NCI-H146 (cell line): ENCODE measurements around the gene RAB40C.

Source experiments
- DNase-seq: peaks from one replicate; lab custom pipeline; 2025; lab: John Stamatoyannopoulos, UW

Gene RAB40C

DNA sequence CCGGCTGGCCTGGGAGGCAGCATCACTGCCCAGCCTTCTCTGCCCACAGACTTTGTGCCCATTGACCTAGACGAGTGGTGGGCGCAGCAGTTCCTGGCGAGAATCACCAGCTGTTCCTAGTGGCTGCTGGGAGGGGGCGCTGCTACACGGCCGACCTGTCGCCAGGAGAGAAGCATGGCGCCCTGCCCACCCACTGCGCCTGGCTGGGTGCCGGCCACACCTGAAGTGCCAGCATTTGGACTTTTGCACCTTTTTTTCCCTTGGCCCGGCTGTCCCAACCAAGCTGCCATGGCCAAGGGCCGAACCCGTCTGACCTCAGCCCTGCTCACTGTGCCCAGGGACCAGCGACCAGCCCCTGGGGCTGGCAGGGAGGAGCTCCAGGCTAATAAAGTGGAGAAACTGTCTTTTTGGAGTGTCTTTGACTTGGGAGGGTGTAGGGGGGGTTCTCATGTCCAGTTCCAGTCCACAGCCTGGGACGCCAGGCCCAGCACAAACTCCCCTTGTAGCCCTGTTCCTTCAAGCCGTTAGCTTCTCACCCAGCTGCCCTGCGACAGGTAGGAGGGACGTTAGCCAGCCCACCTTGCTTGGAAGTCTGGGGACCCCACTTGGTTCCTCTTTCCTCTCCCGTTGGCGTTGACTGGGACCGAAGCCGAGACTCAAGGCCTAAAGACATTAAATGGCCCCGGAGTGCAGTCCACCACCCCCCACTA, 58.4 kb downstream of the RAB40C start:
- DNase-seq = peak; percentile 51

DNA sequence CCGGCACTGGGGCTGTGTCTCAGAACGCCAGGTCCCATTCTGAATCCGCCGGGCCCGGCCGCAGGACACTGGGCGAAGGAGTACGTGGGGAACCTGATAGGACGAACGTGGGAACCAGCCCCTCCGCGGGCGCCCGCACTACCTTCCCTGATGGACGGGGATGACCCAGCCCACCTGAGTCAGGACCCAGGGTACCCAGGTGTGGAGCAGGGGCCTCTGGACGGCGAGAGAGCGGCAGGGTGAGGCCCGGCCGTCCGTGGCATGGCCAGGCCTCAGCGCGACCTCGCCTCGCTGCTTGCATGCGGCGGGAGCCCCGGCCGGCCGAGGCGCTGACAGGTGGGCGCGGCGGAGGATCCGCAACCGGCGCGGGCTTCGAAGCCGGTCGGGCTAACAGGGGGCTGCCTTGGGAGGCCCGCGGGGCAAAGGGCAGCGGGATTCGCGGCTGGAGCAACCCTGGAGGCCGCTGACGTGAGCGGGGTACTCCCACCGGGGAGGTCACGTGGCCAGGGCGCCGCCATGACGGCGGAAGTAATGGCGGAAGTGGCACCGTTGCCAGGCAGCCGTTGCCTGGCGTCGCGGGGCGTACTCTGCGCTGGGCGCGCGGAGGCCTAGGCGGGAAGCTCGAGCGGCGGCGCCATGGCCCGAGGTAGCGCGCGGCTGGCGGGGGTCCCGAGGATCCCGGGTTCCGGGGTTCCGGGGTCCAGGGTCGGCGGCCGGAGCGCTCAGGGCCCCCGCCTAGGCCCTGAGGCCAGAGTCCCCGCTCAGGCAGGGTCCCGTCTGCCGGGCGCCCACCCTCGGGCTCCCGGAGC, 59.1 kb downstream of the RAB40C start, which contains the start of gene WDR90:
Gene WDR90 (plus strand): TSS at position 585 of the 809 bp plus-strand sequence. CDS start 52 bp downstream, at position 637.
- DNase-seq = peak; percentile 94

DNA sequence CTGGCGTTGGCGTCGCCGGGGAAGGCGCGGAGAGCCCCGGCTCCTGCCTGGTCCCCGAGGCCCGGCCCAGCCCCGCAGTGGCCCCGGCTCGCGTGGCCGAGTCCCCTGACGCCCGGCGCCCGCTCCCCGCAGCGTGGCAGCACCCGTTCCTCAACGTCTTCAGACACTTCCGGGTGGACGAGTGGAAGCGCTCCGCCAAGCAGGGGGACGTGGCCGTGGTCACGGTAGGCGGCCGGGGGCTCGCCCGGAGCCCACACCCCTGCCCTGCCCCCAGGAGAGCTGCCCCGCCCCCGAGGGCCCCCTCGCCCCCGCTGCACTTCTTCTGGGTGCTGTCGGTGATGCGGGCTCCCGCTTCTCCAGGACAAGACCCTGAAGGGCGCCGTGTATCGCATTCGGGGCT, 59.8 kb downstream of the RAB40C start:
- DNase-seq = peak; percentile 37

DNA sequence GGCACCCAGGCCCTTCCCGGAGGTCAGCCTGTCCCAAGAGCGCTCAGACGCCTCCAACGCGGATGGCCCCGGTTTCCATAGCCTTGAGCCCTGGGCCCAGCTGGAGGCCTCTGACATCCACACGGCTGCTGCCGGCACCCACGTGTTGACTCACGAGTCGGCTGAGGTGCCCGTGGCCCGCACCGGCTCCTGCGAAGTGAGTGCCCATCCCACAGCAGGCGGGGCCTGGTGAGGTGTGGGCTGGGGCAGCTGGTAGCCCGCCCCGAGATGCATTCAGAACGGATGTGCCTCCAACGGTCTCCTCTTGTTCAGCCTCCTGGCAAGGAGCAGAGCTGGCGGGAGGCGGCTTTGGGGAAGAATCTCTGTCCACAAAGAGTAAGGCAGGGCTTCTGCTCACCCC, 62.0 kb downstream of the RAB40C start:
- DNase-seq = no peak

DNA sequence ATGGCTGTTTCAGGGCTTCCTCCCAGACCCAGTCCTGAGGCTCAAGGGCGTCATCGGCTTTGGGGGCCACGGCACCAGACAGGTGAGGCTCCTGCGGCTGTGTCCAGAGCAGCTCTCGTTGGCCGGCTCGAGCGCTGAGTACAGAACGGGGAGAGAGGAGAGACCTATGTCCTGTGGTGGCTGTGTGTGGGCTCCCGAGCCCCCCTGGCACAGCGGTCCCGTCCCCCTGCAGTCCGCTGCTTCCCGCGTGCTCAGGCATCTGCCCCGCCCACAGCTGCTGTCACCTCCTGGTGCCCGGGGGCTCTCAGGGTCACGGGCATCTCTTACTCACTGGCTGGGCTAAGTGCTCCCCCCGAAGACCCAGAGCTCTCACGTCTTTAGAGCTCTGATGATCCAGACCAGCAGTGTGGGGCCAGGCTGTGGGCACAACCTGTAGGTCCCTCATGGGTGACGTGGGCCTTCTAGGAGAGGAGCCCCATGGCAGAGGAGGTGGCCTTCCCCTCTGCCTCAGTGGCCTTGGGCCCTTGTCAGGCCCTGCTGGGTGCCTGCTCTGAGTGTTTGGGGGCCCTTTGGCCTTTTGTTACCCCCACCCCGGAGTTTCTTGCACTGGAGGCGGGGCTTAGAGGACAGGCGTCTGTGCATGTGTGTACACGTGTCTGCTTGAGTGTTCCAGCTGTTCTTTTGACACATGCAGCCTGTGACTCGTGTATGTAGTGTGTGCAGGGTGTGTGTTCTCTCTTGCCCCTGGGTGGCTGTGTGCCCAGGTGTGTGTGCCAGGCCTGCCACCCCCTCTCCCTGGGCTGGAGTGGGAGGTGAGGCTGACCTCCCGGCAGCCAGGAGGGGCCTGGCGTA, 62.8 kb downstream of the RAB40C start:
- no peak for DNase-seq

DNA sequence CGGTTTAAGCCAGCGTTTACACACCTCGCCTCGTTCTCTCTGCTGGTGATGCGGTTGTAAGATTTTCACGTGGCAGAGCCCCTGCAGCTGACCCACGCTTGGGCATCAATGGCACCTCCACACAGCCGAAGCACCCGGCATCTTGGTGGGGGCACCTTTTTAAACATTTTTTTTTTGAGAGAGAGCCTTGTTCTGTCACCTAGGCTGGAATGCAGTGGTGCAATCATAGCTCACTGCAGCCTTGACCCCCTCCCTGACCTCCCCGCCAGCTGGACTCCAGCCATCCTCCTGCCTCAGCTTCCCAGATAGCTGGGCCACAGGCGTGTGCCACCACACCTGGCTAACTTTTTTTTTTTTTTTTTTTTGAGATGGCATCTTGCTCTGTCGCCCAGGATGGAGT, 64.2 kb downstream of the RAB40C start:
- no peak for DNase-seq

DNA sequence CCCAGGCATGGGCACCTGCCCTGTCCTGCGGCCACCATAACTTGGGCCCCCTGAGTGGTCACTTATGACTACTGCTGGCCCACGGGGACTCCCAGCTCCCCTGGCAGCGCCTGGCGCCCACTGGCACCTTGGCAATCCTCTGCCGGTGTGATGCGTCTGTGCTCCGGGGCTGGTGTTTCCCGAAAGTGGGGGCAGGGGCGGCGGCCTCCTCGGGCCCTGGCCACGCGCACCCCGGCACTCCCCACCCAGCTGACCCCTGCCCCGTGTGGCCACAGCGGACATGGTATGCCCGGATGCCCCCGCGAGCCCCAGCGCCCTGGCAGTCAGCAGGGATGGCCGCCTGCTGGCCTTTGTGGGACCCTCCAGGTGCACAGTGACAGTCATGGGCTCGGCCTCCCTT, 67.6 kb downstream of the RAB40C start:
- no peak for DNase-seq

DNA sequence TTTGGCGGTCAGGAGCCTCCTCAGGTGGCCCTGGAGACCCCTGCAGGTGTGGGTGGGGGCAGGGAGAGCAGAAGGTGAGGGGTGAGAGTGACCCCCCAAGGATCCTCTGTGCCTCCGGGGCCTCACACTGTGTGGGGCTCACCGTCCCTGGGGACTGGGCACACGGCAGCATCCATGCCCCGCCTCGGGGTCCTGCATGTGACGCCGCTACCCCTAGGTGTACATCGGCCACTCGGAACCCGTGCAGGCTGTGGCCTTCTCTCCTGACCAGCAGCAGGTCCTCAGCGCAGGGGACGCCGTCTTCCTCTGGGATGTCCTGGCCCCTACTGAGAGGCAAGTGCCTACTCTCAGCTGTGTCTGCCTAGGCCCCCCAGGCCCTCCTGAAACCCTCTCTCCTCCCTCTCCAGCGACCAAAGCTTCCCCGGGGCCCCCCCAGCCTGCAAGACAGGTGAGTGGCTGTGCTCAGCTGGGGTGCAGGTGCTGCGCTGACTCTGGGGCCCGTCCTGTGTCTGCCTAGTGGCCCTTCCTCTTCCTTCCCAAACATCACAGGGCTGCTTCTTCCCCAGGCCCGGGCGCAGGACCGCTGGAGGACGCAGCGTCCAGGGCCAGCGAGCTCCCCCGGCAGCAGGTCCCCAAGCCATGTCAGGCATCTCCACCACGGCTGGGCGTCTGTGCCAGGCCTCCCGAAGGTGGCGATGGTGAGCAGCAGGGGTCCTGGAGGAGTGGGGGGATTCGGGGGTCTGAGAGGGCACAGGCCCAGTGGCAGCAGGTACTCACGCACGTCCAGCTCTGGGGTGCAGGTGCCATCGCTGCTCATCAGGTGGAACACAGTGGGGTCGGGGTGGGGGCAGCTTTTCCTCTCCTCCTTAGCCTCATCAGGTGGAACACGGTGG, 69.1 kb downstream of the RAB40C start:
- no peak for DNase-seq

DNA sequence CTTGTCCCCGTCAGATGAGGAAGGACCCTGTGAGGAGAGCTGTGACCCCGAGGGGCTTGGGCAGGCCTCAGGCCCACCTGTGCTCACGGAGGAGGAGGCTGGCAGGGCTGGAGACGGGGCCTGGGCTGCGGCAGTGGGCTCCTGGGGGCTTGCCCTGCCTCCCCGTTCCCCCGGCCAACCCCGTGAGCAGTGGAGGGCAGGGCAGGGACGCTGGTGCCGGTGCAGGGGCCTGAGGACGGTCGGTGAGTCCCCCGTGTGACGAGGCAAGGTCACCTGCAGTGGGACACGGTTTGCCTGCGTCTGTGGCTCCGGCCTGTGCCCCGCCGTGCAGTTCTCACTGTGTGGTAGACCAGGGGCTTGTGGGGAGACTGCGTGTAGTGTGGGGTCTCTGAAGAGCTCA, 69.8 kb downstream of the RAB40C start:
- no peak for DNase-seq

DNA sequence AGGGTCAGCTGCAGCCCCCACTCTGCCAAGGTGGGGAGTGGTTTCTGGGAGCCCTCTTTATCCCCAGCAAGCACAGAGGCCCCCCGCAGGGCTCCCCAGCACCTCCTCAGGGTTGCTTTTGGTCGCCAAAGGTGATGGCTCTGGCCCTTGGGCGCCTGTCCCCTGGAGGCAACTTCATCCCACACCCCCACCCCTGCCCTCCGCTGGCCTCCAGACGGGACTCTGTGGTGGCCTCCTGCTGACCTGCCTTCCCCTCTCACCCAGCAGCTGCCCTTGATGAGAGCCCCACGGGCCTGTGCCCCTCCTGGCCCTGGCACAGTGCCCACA, 70.2 kb downstream of the RAB40C start:
- no peak for DNase-seq

DNA sequence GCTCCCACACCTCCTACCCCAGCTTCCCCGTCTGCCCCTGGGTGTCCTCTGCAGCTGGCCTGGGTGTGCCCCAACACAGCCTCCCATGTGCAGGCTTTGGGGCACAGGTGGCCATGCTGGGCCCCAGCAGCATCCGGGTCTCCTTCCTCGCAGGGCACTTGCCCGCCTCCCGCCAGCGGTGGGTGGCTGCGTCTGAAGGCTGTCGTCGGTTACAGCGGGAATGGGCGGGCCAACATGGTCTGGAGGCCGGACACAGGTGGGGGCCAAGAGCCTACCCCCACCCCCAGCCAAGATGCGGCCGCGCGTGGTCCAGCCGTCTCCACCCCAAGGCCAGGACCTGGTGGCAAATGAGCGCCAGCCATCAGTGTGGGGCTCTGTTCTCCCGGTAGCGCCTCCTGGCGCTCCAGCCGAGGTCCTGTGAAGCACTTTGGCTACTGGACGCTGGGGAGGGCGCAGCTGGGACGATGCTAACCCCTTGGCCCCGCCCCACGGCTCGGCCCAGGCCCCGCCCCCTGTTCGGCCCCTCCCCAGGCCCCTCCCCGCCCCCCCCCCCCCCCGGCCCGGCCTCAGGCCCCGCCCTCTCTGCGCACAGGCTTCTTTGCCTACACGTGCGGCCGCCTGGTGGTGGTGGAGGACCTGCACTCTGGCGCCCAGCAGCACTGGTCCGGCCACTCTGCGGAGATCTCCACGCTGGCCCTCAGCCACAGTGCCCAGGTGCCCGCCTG, 70.8 kb downstream of the RAB40C start:
- DNase-seq = peak; percentile 31

DNA sequence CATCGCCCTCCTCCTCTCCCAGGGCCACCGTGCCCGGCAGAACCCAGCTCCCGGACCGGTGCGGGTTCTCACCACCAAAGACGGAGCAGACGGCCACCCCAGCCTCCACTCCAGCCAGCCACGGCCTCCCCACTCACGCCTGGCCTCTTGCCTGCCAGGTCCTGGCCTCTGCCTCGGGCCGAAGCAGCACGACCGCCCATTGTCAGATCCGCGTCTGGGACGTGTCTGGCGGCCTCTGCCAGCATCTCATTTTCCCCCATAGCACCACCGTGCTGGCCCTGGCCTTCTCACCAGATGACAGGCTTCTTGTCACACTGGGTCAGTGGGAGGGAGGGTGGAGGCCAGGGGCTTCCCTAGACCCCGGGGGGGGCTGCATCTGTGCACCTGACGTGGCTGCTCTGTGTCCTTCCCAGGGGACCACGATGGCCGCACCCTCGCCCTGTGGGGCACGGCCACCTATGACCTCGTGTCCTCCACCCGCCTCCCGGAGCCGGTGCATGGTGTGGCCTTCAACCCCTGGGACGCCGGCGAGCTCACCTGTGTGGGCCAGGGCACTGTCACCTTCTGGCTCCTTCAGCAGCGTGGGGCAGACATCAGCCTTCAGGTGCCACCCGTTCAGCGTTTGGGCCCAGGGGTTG, 71.4 kb downstream of the RAB40C start:
- DNase-seq = no peak

DNA sequence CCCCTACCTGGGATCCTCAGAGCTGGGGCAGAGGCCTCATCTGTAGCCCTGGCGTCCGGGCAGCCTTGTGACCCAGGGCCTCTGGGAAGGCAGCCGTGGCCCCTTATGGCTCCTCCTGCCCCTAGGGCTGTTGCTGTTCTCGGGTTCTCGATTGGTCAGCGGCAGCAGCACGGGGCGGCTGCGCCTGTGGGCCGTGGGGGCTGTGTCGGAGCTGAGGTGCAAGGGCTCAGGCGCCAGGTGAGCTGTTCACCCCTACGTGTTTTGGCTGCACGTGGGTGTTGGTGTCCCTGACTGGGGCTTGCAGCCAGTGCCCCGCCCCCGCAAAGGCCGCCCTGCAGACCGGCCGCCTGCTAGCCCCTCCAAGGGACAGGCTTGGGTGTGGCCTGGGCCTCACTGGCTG, 72.2 kb downstream of the RAB40C start:
- DNase-seq = no peak

DNA sequence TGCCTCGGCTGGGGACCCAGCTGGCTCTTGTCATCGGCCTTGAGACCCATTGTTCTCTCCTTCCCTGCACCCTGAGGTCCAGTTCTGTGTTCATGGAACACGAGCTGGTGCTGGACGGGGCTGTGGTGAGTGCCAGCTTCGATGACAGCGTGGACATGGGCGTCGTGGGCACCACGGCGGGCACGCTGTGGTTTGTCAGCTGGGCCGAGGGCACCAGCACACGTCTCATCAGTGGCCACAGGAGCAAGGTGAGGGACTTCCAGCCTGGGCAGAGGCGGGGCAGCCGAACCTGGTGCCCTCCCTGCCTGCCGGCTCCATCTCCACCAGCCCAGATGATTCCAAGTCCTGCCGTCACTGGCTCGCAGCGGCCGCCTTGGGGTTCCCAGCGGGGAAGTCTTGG, 72.7 kb downstream of the RAB40C start:
- no peak for DNase-seq

DNA sequence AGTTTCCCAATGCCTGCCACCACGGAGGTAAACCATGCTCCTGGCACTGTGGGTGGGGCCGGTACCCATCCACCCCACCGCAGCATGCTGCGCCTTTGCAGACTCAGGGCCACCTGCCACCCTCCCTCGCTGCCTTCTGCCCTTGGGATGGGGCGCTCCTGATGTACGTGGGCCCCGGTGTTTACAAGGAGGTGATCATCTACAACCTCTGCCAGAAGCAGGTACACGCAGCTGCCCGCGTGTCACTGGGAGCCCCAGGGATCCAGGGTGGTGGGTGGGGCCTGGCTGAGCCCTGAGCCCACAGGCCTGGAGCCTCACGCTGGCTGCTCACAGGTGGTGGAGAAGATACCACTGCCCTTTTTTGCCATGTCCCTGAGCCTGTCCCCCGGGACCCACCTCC, 76.7 kb downstream of the RAB40C start:
- DNase-seq = no peak

DNA sequence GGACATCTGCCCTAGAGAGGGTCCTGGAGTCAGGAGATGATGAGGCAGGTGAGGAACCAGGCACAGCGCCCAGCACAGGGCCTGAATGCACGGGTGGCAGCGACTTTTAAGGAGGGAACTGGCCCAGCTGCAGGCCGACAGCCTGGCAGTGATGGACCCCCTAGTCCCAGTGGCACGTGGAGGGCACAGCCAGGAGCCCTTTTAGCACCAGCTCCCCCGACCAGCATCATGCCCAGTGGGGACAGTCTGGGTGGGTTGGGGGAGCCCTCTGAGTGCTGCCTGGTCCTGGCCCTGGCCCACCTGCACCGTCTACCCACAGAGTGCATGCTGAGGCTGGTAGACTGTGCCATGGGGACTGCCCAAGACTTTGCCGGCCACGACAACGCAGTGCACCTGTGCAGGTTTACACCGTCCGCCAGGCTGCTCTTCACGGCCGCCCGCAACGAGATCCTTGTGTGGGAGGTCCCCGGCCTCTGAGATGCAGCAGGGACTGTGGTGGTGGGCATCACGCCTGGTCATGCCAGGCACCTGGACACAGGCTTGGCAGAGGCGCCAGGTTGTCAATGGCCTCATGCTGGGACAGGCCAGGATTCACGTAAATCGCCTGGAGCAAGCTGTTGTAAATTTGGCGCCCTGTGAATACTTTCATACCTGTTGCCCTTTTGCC, 77.4 kb downstream of the RAB40C start:
- no peak for DNase-seq

DNA sequence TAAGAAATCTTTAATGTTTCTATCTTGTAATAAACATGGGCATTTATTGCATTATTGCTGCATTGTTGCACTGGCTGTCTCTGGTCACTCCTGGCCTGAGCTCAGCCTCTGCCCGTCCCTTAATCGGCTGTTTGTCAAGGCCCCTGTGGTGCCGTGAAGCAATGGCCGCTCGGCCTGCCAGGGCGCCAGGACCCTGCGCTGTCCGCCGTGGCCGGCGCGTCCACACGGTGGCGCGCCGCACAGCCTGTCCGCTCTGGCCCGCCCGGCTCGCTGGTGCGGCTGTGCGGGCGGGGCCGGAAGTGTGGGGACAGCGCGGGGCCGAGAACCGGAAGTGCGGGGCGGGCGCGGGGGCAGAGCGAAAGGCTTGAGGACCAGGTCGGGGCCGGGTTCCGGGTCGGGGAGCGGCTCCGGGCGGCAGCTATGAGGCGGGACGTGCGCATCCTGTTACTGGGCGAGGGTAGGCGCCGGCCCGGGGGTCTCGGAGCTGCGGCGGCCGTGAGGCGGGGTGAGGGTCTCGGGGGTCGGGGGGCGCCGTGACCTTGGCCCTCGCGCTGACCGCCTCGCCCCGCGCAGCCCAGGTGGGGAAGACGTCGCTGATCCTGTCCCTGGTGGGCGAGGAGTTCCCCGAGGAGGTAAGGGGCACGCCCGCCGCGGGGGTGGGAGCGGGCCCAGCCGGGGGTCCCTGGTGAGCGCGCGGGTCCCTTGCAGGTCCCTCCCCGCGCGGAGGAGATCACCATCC, 78.1 kb downstream of the RAB40C start, which contains the start of gene RHOT2:
Gene RHOT2 (plus strand): TSS at position 353 of the 739 bp plus-strand sequence. CDS start 68 bp downstream, at position 421.
- peak; percentile 95 for DNase-seq

DNA sequence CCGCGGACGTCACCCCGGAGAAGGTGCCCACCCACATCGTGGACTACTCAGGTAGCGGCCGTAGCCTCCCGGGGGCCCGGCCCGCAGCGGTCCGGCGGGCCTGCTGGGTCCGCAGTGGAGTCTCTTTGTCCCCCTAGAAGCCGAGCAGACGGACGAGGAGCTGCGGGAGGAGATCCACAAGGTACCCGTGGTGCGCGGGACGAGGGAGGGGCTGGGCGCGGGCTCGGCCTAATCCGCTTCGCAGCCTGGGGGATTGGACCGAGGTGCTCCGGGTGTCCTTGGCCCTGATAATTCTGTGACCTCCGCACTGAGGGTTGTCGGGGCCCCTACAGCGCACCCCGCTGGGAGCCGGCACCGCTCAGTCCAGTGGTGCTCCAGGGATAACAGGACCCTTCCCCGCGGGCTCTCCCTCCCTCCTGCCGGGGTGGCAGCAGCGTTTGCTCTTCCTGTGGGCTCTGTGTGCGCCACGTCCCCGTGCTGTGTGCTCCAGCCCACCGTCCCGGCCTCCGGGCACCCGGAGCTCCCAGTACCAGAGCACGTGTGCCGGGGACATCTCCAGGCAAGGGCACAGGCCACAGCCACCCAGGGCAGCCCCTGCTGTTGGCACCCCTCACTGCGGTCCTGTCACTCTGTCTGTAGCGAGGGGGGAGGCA, 78.8 kb downstream of the RAB40C start:
- peak; percentile 50 for DNase-seq
